WERI-Rb-1 (cell line): Measurements from ENCODE around the gene PPP1R13B.
"Not testable (repeated sequence)": the region's sequence is repeated elsewhere in the genome, so short reads cannot be mapped to it uniquely, and the experiment has no call there.

ENCODE experiments used
- DNase-seq: peaks from one replicate; pipeline ENCODE4 v3.0.0-alpha.2; 2020
- H3K27ac ChIP-seq: fragments of 250-450 bp; sonication (Bioruptor Pico); 2 replicates; pipeline ENCODE4 v1.5.1; 2020; ENCODE audit warnings: mild to moderate bottlenecking, moderate library complexity
- H3K27me3 ChIP-seq: fragments of 250-450 bp; sonication (Bioruptor Pico); 2 replicates; pipeline ENCODE4 v1.5.1; 2021; ENCODE audit warnings: mild to moderate bottlenecking, low read depth, moderate library complexity; ENCODE audit not compliant: insufficient read depth, severe bottlenecking
- H3K36me3 ChIP-seq: fragments of 250-450 bp; sonication (Bioruptor Pico); 2 replicates; pipeline ENCODE4 v1.5.1; 2020; ENCODE audit warnings: mild to moderate bottlenecking, moderate library complexity
- H3K4me3 ChIP-seq: 2 replicates; pipeline ENCODE4 v1.5.1; 2011; ENCODE audit warnings: low read depth, mild to moderate bottlenecking, control low read depth, low read length
- H3K9me3 ChIP-seq: fragments of 250-450 bp; sonication (Bioruptor Pico); 2 replicates; pipeline ENCODE4 v1.5.1; 2021; ENCODE audit warnings: mild to moderate bottlenecking, moderate library complexity; ENCODE audit not compliant: severe bottlenecking
- CTCF ChIP-seq: IDR thresholded peaks from 2 replicates; pipeline ENCODE4 v1.5.1; 2011; ENCODE audit warnings: low read depth, mild to moderate bottlenecking, control low read depth, inconsistent platforms, low read length

The PPP1R13B gene

GRCh38 chr14:103845327-103845726, 2.0 kb downstream of the PPP1R13B start:
- no peak for DNase-seq
- H3K36me3 ChIP-seq = no peaks in the 10 kb centered on the region
- H3K27me3 ChIP-seq = no peaks in the 10 kb centered on the region
- no peak for TF ChIP-seq CTCF
- H3K4me3 ChIP-seq = no peak overlapping the region
- no peaks in the 10 kb centered on the region for H3K9me3 ChIP-seq
- H3K27ac ChIP-seq = no peak overlapping the region

GRCh38 chr14:103841265-103841664, 6.1 kb downstream of the PPP1R13B start:
- H3K9me3 ChIP-seq, H3K36me3 ChIP-seq, H3K27me3 ChIP-seq, H3K4me3 ChIP-seq, DNase-seq, H3K27ac ChIP-seq: not testable (repeated sequence)

- H3K27me3 ChIP-seq = no peaks in the 10 kb centered on the region
- DNase-seq = no peak
- H3K4me3 ChIP-seq = no peak overlapping the region
- H3K9me3 ChIP-seq = no peaks in the 10 kb centered on the region
- H3K36me3 ChIP-seq = no peaks in the 10 kb centered on the region
- H3K27ac ChIP-seq = no peak overlapping the region
- no peak for TF ChIP-seq CTCF
These were observed 7.4 kb downstream of the PPP1R13B start for GRCh38 chr14:103840014-103840413.

DNA sequence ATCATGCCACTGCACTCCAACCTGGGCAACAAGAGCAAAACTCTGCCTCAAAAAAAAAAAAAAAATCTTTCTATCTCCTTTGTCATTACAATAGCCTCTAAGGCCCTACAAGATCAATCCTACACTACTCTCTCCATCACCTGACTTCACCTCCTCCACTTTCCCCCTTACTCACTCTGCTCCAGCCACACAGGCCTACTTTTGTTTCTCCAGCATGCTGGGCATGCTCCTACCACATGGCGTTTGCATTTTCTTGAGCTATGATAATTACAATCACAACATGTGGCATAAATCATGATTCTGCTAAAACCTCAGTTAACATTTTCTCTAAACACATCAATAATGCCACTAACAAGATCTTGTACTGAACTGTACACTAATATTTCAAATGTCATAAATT, 7.8 kb downstream of the PPP1R13B start:
- no peak for TF ChIP-seq CTCF
- Histone ChIP-seq H3K36me3 (no peaks in the 10 kb centered on the region), H3K27ac (no peak overlapping the region), H3K4me3 (no peak overlapping the region), H3K27me3 (no peaks in the 10 kb centered on the region), H3K9me3 (no peaks in the 10 kb centered on the region)
- no peak for DNase-seq

DNA sequence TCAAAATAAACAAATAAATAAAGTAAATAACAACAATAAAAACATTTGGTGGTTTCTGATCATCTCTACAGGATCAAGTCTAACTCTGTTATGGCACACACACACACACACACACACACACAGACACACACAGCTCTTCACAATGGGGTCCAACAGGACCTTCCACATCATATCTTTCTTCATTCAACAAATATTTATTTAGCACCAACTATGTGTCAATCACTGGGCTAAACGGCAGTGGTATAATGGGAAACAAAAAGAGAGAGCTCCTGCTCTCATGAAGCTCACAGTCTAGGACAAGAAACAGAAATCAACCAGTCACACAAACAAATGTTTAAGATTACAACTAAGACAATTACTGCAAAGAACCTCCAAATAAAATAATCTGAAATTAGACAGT, 9.3 kb downstream of the PPP1R13B start:
- no peaks in the 10 kb centered on the region for H3K36me3 ChIP-seq

DNA sequence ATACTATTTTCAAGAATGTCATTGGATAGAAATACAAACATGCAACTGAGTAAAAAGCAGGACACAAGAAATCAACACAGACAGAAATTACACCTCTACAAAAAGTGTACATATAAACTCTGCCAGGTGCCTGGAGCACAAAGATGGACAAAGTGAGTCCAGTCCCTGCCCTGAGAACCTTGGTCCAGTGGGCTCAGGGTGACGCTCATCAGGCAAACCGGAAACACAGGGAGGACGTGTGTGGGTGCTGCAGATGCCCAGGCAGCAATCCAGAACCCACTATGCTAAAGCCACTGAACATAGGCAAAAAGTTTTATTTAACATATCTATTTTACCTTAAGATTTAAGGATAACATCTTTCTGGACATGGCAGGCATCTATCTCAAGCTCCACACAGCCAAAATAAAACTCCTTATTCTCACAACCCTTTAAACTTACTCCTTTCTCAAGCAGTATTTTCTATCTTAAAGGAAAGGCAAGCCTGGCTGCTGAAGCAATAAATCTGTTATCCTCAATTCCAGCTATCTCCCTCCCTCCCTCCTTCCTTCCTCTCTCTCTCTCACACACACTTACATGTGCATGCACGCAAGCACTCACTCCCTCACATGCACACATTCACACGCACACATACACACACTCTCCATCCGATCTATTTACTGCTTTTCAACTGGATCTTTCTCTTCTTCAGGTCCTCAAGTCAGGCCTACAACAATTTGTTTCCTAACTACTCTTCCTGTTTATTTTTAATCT, 10.2 kb downstream of the PPP1R13B start:
- H3K9me3 ChIP-seq = no peaks in the 10 kb centered on the region
- H3K4me3 ChIP-seq = no peak overlapping the region
- TF ChIP-seq CTCF = no peak
- no peaks in the 10 kb centered on the region for H3K36me3 ChIP-seq
- no peaks in the 10 kb centered on the region for H3K27me3 ChIP-seq
- DNase-seq = no peak
- no peak overlapping the region for H3K27ac ChIP-seq

More for the DNA sequence above, 9.3 kb downstream of the PPP1R13B start:
- Histone ChIP-seq H3K9me3 (no peaks in the 10 kb centered on the region), H3K27me3 (no peaks in the 10 kb centered on the region), H3K27ac (no peak overlapping the region), H3K4me3 (no peak overlapping the region)
- DNase-seq = no peak
- TF ChIP-seq CTCF = no peak
